Naive thymus-derived CD4-positive, alpha-beta T cell (primary cell): ENCODE data around the gene TOE1. TPM values are rescaled to one million over a fixed set of nuclear protein-coding genes. Genes with fewer than 3 reads are reported as not detected.

Experiments
- polyA plus RNA-seq, 2 donors: library from polyadenylated mRNA; unstranded; fragments of 300-500 nt; fragmentation: Illumina TruSeq; gene quantifications; one replicate each; pipeline ENCODE4 v1.2.3, GENCODE V29; 2021
- total RNA-seq, 6 experiments: library from RNA in 5 of 6; stranded (reverse) in 5 of 6; gene quantifications; 1 replicate in 5 of 6; 2 replicates in 1 of 6; pipeline ENCODE4 v1.2.3 and lab custom pipeline; 2021 to 2026

Gene TOE1
- total and polyA plus RNA-seq, 7 experiments from 2014 or later, result 16.7 to 53.3 (median 24.7) TPM

Other genes starting within 250 kb of the TOE1 start
- gene ZSWIM5, start 133.6 kb upstream of the TOE1 start, total RNA-seq, result 1 to 10 TPM in 4 of 5 experiments, under 1 TPM in 1; 0.17 to 3.6 (median 2.3) TPM
- gene ZSWIM5, start 133.6 kb upstream of the TOE1 start, polyA plus RNA-seq, result under 1 TPM; 0.24 to 0.33 TPM
- 1 to 10 TPM in 1 of 5 experiments, under 1 TPM in 4; 0.32 to 6.7 (median 0.68) TPM for gene HPDL, start 13.3 kb upstream of the TOE1 start, total RNA-seq
- gene HPDL, start 13.3 kb upstream of the TOE1 start, polyA plus RNA-seq, result 1 to 10 TPM in 1 of 2 donors, under 1 TPM in 1; 0.69 to 1.0 TPM
- 10 to 100 TPM; 56.7 to 85.4 (median 67.7) TPM for gene MUTYH, start 270 bp downstream of the TOE1 start, total RNA-seq
- gene MUTYH, start 270 bp downstream of the TOE1 start, polyA plus RNA-seq, result 10 to 100 TPM; 17.7 to 31.5 TPM
- gene TESK2, start 151.0 kb downstream of the TOE1 start, total RNA-seq, result 1 to 10 TPM; 3.3 to 8.9 (median 7.4) TPM
- 1 to 10 TPM; 3.5 to 5.0 TPM for gene TESK2, start 151.0 kb downstream of the TOE1 start, polyA plus RNA-seq
- gene CCDC163, start 159.9 kb downstream of the TOE1 start, total RNA-seq, result 1 to 10 TPM; 1.6 to 4.4 (median 3.7) TPM
- gene CCDC163, start 159.9 kb downstream of the TOE1 start, polyA plus RNA-seq, result 1 to 10 TPM; 5.2 to 8.9 TPM
- 1 to 10 TPM; 2.1 to 6.3 (median 4.9) TPM for gene MMACHC, start 160.1 kb downstream of the TOE1 start, total RNA-seq
- gene MMACHC, start 160.1 kb downstream of the TOE1 start, polyA plus RNA-seq, result 1 to 10 TPM in 1 of 2 donors, under 1 TPM in 1; 0.58 to 2.1 TPM
- gene PRDX1, start 181.7 kb downstream of the TOE1 start, total RNA-seq, result 100 to 1,000 TPM in 2 of 5 experiments, 10 to 100 TPM in 3; 28.8 to 369 (median 96.3) TPM
- 100 to 1,000 TPM; 200 to 203 TPM for gene PRDX1, start 181.7 kb downstream of the TOE1 start, polyA plus RNA-seq
- 100 to 1,000 TPM in 1 of 5 experiments, 10 to 100 TPM in 4; 47.5 to 155 (median 69.3) TPM for gene AKR1A1, start 210.7 kb downstream of the TOE1 start, total RNA-seq
- 10 to 100 TPM; 81.2 to 92.6 TPM for gene AKR1A1, start 210.7 kb downstream of the TOE1 start, polyA plus RNA-seq
- gene NASP, start 243.9 kb downstream of the TOE1 start, total RNA-seq, result 100 to 1,000 TPM in 2 of 5 experiments, 10 to 100 TPM in 3; 70.5 to 173 (median 84.0) TPM
- gene NASP, start 243.9 kb downstream of the TOE1 start, polyA plus RNA-seq, result 100 to 1,000 TPM in 1 of 2 donors, 10 to 100 TPM in 1; 78.9 to 108 TPM